NCI-H1048 (cell line): Measurements from ENCODE around the gene FAM217A.

Experiments used
- DNase-seq: peaks from one replicate; lab custom pipeline; 2025; lab: John Stamatoyannopoulos, UW

The FAM217A gene

GRCh38 chr6:4021133-4021853 lies 57.6 kb downstream of the FAM217A start:
- DNase-seq: peak; percentile 97

- DNase-seq: no peak
Measured at GRCh38 chr6:4020822-4021132, 58.2 kb downstream of the FAM217A start.

- DNase-seq: no peak
Measured at GRCh38 chr6:4018924-4019236, 60.1 kb downstream of the FAM217A start.
